WTC11 (cell line): ENCODE measurements around the gene ANKRD13A. TPM values are rescaled to one million over a fixed set of nuclear protein-coding genes. Genes with fewer than 3 reads are reported as not detected.

ENCODE experiments used
- ATAC-seq: fragments of 200-7000 bp; cut with Tn5 transposase; 2 replicates; pipeline ENCODE4 v1.10.0; 2021; ENCODE audit warnings: mild to moderate bottlenecking, moderate library complexity
- CTCF ChIA-PET: fragments of 300-600 bp; sonication (Branson Sonifier 250); formaldehyde crosslinking; loops from one replicate; lab custom pipeline; 2021; ENCODE audit warnings: antibody characterized with exemption; lab: Charles Lee
- POLR2A ChIA-PET: fragments of 350-600 bp; sonication (Branson Sonifier 250); formaldehyde crosslinking; loops from one replicate; lab custom pipeline; 2021; ENCODE audit warnings: antibody characterized with exemption; lab: Charles Lee
- DNase-seq: peaks from one replicate; pipeline ENCODE4 v3.0.0; 2021; ENCODE audit warnings: low spot score
- H3K27ac Mint-ChIP-seq: 2 replicates; pipeline ENCODE4 v1.8.0; 2021; ENCODE audit warnings: mixed read lengths
- H3K27me3 Mint-ChIP-seq: 2 replicates; pipeline ENCODE4 v1.8.0; 2021; ENCODE audit warnings: low read depth, mild to moderate bottlenecking, moderate library complexity, mixed read lengths
- H3K36me3 Mint-ChIP-seq: 2 replicates; pipeline ENCODE4 v1.8.0; 2021; ENCODE audit warnings: mixed read lengths
- H3K4me1 Mint-ChIP-seq: 2 replicates; pipeline ENCODE4 v1.8.0; 2022; ENCODE audit warnings: mixed read lengths
- H3K4me3 Mint-ChIP-seq: 2 replicates; pipeline ENCODE4 v1.8.0; 2021; ENCODE audit warnings: mild to moderate bottlenecking, moderate library complexity, mixed read lengths
- H3K9me3 Mint-ChIP-seq: 2 replicates; pipeline ENCODE4 v1.8.0; 2021; ENCODE audit warnings: mixed read lengths
- CDX4 ChIP-seq: fragments of 250-450 bp; sonication (Bioruptor Pico); IDR thresholded peaks from 2 replicates; pipeline ENCODE4 v1.9.0; 2021; ENCODE audit warnings: moderate library complexity, mild to moderate bottlenecking, inconsistent platforms, borderline replicate concordance
- FOXJ3 ChIP-seq: sonication (generic); formaldehyde crosslinking; IDR thresholded peaks from 2 replicates; pipeline ENCODE4 v1.9.0; 2021; ENCODE audit warnings: missing genetic modification reagents, mild to moderate bottlenecking, borderline replicate concordance
- HMGXB4 ChIP-seq: sonication (generic); formaldehyde crosslinking; IDR thresholded peaks from 2 replicates; pipeline ENCODE4 v1.8.1; 2023; ENCODE audit warnings: mild to moderate bottlenecking, moderate library complexity, missing genetic modification reagents
- MAX ChIP-seq: sonication (generic); formaldehyde crosslinking; IDR thresholded peaks from 2 replicates; pipeline ENCODE4 v1.8.0; 2022; ENCODE audit warnings: mild to moderate bottlenecking, missing genetic modification reagents
- NR3C1 ChIP-seq: sonication (generic); formaldehyde crosslinking; conservative IDR thresholded peaks from 2 replicates; pipeline ENCODE4 v1.8.1; 2023; ENCODE audit warnings: low read depth, mild to moderate bottlenecking, missing genetic modification reagents
- OVOL2 ChIP-seq: fragments of 250-450 bp; sonication (Bioruptor Pico); IDR thresholded peaks from 2 replicates; pipeline ENCODE4 v1.9.0; 2021; ENCODE audit warnings: mild to moderate bottlenecking, borderline replicate concordance
- PRDM15 ChIP-seq: sonication (generic); formaldehyde crosslinking; IDR thresholded peaks from 2 replicates; pipeline ENCODE4 v1.8.0; 2022; ENCODE audit warnings: missing genetic modification reagents
- PRRX2 ChIP-seq: fragments of 250-450 bp; sonication (Bioruptor Pico); IDR thresholded peaks from 2 replicates; pipeline ENCODE4 v1.8.0; 2021; ENCODE audit warnings: mild to moderate bottlenecking
- TCF7 ChIP-seq: sonication (generic); formaldehyde crosslinking; IDR thresholded peaks from 2 replicates; pipeline ENCODE4 v1.8.0; 2022; ENCODE audit warnings: mild to moderate bottlenecking, low read depth, missing genetic modification reagents, moderate library complexity
- USF1 ChIP-seq: sonication (generic); formaldehyde crosslinking; IDR thresholded peaks from 2 replicates; pipeline ENCODE4 v1.8.0; 2022; ENCODE audit warnings: mild to moderate bottlenecking, missing genetic modification reagents
- ZBTB21 ChIP-seq: sonication (generic); formaldehyde crosslinking; IDR thresholded peaks from 2 replicates; pipeline ENCODE4 v1.8.1; 2023; ENCODE audit warnings: mild to moderate bottlenecking, missing genetic modification reagents, borderline replicate concordance
- ZBTB43 ChIP-seq: sonication (generic); formaldehyde crosslinking; IDR thresholded peaks from 2 replicates; pipeline ENCODE4 v1.8.1; 2023; ENCODE audit warnings: mild to moderate bottlenecking, missing genetic modification reagents
- ZNF317 ChIP-seq: sonication (generic); formaldehyde crosslinking; IDR thresholded peaks from 2 replicates; pipeline ENCODE4 v1.8.1; 2023; ENCODE audit warnings: low read depth, mild to moderate bottlenecking, moderate library complexity, missing genetic modification reagents, borderline replicate concordance
- ZNF416 ChIP-seq: fragments of 250-450 bp; sonication (Bioruptor Pico); IDR thresholded peaks from 2 replicates; pipeline ENCODE4 v1.9.0; 2021; ENCODE audit warnings: mild to moderate bottlenecking, inconsistent platforms
- ZNF532 ChIP-seq: fragments of 250-450 bp; sonication (Bioruptor Pico); IDR thresholded peaks from 2 replicates; pipeline ENCODE4 v1.9.0; 2021; ENCODE audit warnings: mild to moderate bottlenecking, borderline replicate concordance
- ZNF671 ChIP-seq: fragments of 250-450 bp; sonication (Bioruptor Pico); IDR thresholded peaks from 2 replicates; pipeline ENCODE4 v1.8.0; 2021; ENCODE audit warnings: mild to moderate bottlenecking
- total RNA-seq: library from RNA; stranded (reverse); gene quantifications from 3 replicates; pipeline ENCODE4 v1.2.3, GENCODE V29; 2021

Gene ANKRD13A
- total RNA-seq, 1 experiment from 2014 or later, result 22.4 TPM

- peak; percentile 25 for DNase-seq
- no peaks in the 10 kb centered on the region for H3K9me3 Mint-ChIP-seq
- no peak for ATAC-seq
- no peaks in the 10 kb centered on the region for H3K36me3 Mint-ChIP-seq
- TF ChIP-seq HMGXB4 (no peak), ZNF671 (CRISPR knock-in tag) (no peak), USF1 (CRISPR knock-in tag) (no peak), ZNF416 (CRISPR knock-in tag) (no peak), MAX (no peak), CDX4 (CRISPR knock-in tag) (no peak)
- peak overlapping the region; percentile 98 for H3K4me3 Mint-ChIP-seq
- ChIA-PET CTCF (no interaction called here), POLR2A (no interaction called here)
- H3K27ac Mint-ChIP-seq, result no peak overlapping the region
- H3K27me3 Mint-ChIP-seq, result peaks cover 13% of the 10 kb centered on the region
- H3K4me1 Mint-ChIP-seq, result peaks cover 23% of the 10 kb centered on the region
Measured at GRCh38 chr12:109999983-110000505, 814 bp downstream of the ANKRD13A start.

GRCh38 chr12:110001596-110001995 is 2.4 kb downstream of the ANKRD13A start:
- no peaks in the 10 kb centered on the region for H3K36me3 Mint-ChIP-seq
- no peak for ATAC-seq
- no peak for DNase-seq
- peaks cover 16% of the 10 kb centered on the region for H3K4me1 Mint-ChIP-seq
- H3K27ac Mint-ChIP-seq, result no peak overlapping the region
- CTCF ChIA-PET, result no interaction called here
- H3K27me3 Mint-ChIP-seq, result peaks cover 13% of the 10 kb centered on the region
- no peaks in the 10 kb centered on the region for H3K9me3 Mint-ChIP-seq
- TF ChIP-seq ZNF317 (CRISPR knock-in tag), result no peak
- no peak for TF ChIP-seq FOXJ3 (CRISPR knock-in tag)
- TF ChIP-seq PRRX2 (CRISPR knock-in tag), result no peak
- no peak for TF ChIP-seq NR3C1 (CRISPR knock-in tag)
- no peak for TF ChIP-seq TCF7 (CRISPR knock-in tag)
- TF ChIP-seq ZBTB43 (CRISPR knock-in tag), result no peak
- no peak for TF ChIP-seq OVOL2
- TF ChIP-seq, all 79 proteins: peak for 0
- H3K4me3 Mint-ChIP-seq, result no peak overlapping the region
- POLR2A ChIA-PET, result no interaction called here

- POLR2A ChIA-PET, result no interaction called here
- no peak for TF ChIP-seq PRRX2 (CRISPR knock-in tag)
- no peak for TF ChIP-seq CDX4 (CRISPR knock-in tag)
- TF ChIP-seq TCF7 (CRISPR knock-in tag), result no peak
- no peak for TF ChIP-seq ZBTB21 (CRISPR knock-in tag)
- no peak for TF ChIP-seq PRDM15 (CRISPR knock-in tag)
- no peak for TF ChIP-seq ZNF532 (CRISPR knock-in tag)
Measured at GRCh38 chr12:110002676-110003515, 3.7 kb downstream of the ANKRD13A start.

More at GRCh38 chr12:110002676-110003515, 3.7 kb downstream of the ANKRD13A start:
- H3K9me3 Mint-ChIP-seq, result no peaks in the 10 kb centered on the region
- DNase-seq (no peak), ATAC-seq (no peak)
- H3K27me3 Mint-ChIP-seq, result peaks cover 13% of the 10 kb centered on the region
- CTCF ChIA-PET, result no interaction called here
- no peak overlapping the region for H3K4me3 Mint-ChIP-seq
- H3K36me3 Mint-ChIP-seq, result no peaks in the 10 kb centered on the region
- peaks cover 16% of the 10 kb centered on the region for H3K4me1 Mint-ChIP-seq
- H3K27ac Mint-ChIP-seq, result peak overlapping the region; percentile 69
